Measurements from ENCODE around the gene TMEM273.

GRCh38 chr10:49160110-49160509 lies 28.1 kb downstream of the TMEM273 start:
- TF ChIP-seq POLR2A (IDR thresholded peaks at IDR 0.05) (no peak), CTCF (IDR thresholded peaks at IDR 0.05) (no peak), POLR2AphosphoS5 (IDR thresholded peaks at IDR 0.05) (no peak)

Data from stomach (tissue), 4 donors.